Astrocyte of the spinal cord (primary cell): Measurements from ENCODE around the gene UBXN1.

Experiments used
- DNase-seq: peaks from one replicate; pipeline ENCODE4 v3.0.0; 2011; ENCODE audit warnings: low read depth, low spot score
- H3K4me3 ChIP-seq: 2 replicates; pipeline ENCODE4 v1.5.1; 2011; ENCODE audit warnings: low read depth, mild to moderate bottlenecking, low read length, moderate library complexity
- in situ Hi-C: cut with HindIII; loops from 2 replicates; pipeline ENCODE4 v1.10.0; 2017; ENCODE audit warnings: low sequenced_read_pairs
- TF ChIP-seq, protein P1 (sequence below): IDR thresholded peaks from 2 replicates; pipeline ENCODE4 v1.5.1; 2012; ENCODE audit warnings: low read depth, mild to moderate bottlenecking, low read length, inconsistent platforms

The UBXN1 gene

GRCh38 chr11:62687508-62688396 is 8.9 kb upstream of the UBXN1 start:
- no peak overlapping the region for H3K4me3 ChIP-seq
- TF ChIP-seq, protein P1, sequence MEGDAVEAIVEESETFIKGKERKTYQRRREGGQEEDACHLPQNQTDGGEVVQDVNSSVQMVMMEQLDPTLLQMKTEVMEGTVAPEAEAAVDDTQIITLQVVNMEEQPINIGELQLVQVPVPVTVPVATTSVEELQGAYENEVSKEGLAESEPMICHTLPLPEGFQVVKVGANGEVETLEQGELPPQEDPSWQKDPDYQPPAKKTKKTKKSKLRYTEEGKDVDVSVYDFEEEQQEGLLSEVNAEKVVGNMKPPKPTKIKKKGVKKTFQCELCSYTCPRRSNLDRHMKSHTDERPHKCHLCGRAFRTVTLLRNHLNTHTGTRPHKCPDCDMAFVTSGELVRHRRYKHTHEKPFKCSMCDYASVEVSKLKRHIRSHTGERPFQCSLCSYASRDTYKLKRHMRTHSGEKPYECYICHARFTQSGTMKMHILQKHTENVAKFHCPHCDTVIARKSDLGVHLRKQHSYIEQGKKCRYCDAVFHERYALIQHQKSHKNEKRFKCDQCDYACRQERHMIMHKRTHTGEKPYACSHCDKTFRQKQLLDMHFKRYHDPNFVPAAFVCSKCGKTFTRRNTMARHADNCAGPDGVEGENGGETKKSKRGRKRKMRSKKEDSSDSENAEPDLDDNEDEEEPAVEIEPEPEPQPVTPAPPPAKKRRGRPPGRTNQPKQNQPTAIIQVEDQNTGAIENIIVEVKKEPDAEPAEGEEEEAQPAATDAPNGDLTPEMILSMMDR: no peak
- in situ Hi-C loops: no loop called here

DNA sequence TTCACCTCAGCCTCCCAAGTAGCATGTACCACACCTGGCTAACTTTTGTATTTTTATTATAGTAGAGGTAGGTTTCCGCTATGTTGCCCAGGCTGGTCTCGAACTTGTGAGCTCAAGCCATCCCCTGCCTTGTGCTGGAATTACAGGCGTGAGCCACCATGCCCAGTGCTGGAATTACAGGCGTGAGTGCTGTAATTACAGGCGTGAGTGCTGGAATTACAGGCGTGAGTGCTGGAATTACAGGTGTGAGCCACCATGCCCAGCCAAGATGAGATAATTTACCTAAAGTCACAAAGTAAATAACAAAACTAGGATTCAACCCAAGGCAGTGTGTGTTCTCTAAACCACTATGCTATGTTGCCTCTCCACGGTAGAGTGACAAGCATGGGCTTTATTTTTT is 3.6 kb upstream of the UBXN1 start:
- in situ Hi-C loops: no loop called here
- H3K4me3 ChIP-seq: no peak overlapping the region
- TF ChIP-seq, protein P1: no peak
- no peak for DNase-seq

More at GRCh38 chr11:62687508-62688396, 8.9 kb upstream of the UBXN1 start:
- DNase-seq: no peak

GRCh38 chr11:62680825-62681240 is 2.0 kb upstream of the UBXN1 start:
- TF ChIP-seq, protein P1: peak; percentile 64
- no peak overlapping the region for H3K4me3 ChIP-seq
- peak; percentile 75 for DNase-seq
- in situ Hi-C loops: no loop called here

- no peak for DNase-seq
- in situ Hi-C loops: no loop called here
- H3K4me3 ChIP-seq: peak overlapping the region; percentile 99
- TF ChIP-seq, protein P1: no peak
Observed at GRCh38 chr11:62678433-62678769, 472 bp downstream of the UBXN1 start.

DNA sequence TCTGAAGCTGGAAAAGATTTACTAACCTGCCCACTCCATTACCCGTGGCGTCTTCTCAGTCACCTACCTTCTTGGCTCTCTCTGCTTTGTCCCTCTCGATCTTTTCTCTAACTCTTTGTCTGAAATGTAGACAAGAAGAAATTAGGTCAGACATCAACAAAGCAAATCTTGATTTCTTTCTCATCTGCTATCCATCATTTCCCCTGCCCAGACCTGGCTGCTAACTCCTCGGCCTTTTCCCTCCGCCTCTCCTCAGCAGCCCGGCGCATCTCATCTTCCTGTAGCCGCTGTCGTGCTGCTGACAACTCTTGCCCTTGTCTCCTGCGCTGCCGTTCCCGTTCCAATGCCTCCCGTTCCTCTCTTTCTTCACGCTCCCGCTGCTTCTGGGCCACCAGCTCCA is 1.2 kb downstream of the UBXN1 start:
- TF ChIP-seq, protein P1: no peak
- in situ Hi-C loops: no loop called here
- DNase-seq: no peak
- H3K4me3 ChIP-seq: peak overlapping the region; percentile 99

- no peak for DNase-seq
- TF ChIP-seq, protein P1: no peak
- no peak overlapping the region for H3K4me3 ChIP-seq
Observed at GRCh38 chr11:62677156-62677555, 1.7 kb downstream of the UBXN1 start.

More at GRCh38 chr11:62677156-62677555, 1.7 kb downstream of the UBXN1 start:
- in situ Hi-C loops: no loop called here
